IgD-negative memory B cell (primary cell): ENCODE measurements around the gene IGFBP2. TPM values are rescaled to one million over a fixed set of nuclear protein-coding genes. Genes with fewer than 3 reads are reported as not detected.

Experiments used
- H3K27ac Mint-ChIP-seq, 3 donors: one replicate each; pipeline ENCODE4 v1.8.0; 2020 to 2022; ENCODE audit warnings: mild to moderate bottlenecking in 3 of 3, mixed read lengths in 3 of 3, moderate library complexity in 1 of 3
- H3K27me3 Mint-ChIP-seq: one replicate; pipeline ENCODE4 v1.8.0; 2021; ENCODE audit warnings: mixed read lengths
- H3K36me3 Mint-ChIP-seq: one replicate; pipeline ENCODE4 v1.8.0; 2020; ENCODE audit warnings: mild to moderate bottlenecking, mixed read lengths
- H3K4me1 Mint-ChIP-seq, 3 donors: one replicate each; pipeline ENCODE4 v1.8.0; 2020 to 2022; ENCODE audit warnings: mixed read lengths in 3 of 3, mild to moderate bottlenecking in 1 of 3
- H3K4me3 Mint-ChIP-seq, 4 donors: one replicate each; pipeline ENCODE4 v1.8.0; 2020 to 2022; ENCODE audit warnings: mild to moderate bottlenecking in 4 of 4, mixed read lengths in 4 of 4, moderate library complexity in 3 of 4
- H3K9me3 Mint-ChIP-seq, 3 donors: one replicate each; pipeline ENCODE4 v1.8.0; 2020 to 2021; ENCODE audit warnings: mixed read lengths in 3 of 3, mild to moderate bottlenecking in 1 of 3
- polyA plus RNA-seq: library from polyadenylated mRNA; unstranded; fragments of 300-500 nt; fragmentation: Illumina TruSeq; gene quantifications from one replicate; pipeline ENCODE4 v1.2.3, GENCODE V29; 2021

Gene IGFBP2
- polyA plus RNA-seq, 1 donor from 2014 or later = not detected

GRCh38 chr2:216657980-216658379, 24.8 kb downstream of the IGFBP2 start:
- no peak overlapping the region for H3K27ac Mint-ChIP-seq
- peaks cover 8% of the 10 kb centered on the region for H3K27me3 Mint-ChIP-seq
- H3K36me3 Mint-ChIP-seq = no peaks in the 10 kb centered on the region
- H3K4me3 Mint-ChIP-seq = no peak overlapping the region
- no peaks in the 10 kb centered on the region for H3K9me3 Mint-ChIP-seq
- H3K4me1 Mint-ChIP-seq = no peaks in the 10 kb centered on the region

- Mint-ChIP-seq H3K4me3 (no peak overlapping the region), H3K4me1 (no peaks in the 10 kb centered on the region), H3K36me3 (no peaks in the 10 kb centered on the region), H3K27me3 (peaks cover 8% of the 10 kb centered on the region), H3K9me3 (no peaks in the 10 kb centered on the region), H3K27ac (no peak overlapping the region)
Measured at GRCh38 chr2:216658757-216659156, 25.5 kb downstream of the IGFBP2 start.

GRCh38 chr2:216659276-216659675, 26.1 kb downstream of the IGFBP2 start:
- Mint-ChIP-seq H3K27me3 (peaks cover 8% of the 10 kb centered on the region), H3K9me3 (no peaks in the 10 kb centered on the region), H3K4me3 (no peak overlapping the region), H3K27ac (no peak overlapping the region), H3K4me1 (no peaks in the 10 kb centered on the region), H3K36me3 (no peaks in the 10 kb centered on the region)

GRCh38 chr2:216660496-216660895, 27.3 kb downstream of the IGFBP2 start:
- Mint-ChIP-seq H3K4me1 (no peaks in the 10 kb centered on the region), H3K36me3 (no peaks in the 10 kb centered on the region), H3K4me3 (peak overlapping the region in 1 of 4 donors; percentile 26), H3K9me3 (no peaks in the 10 kb centered on the region), H3K27ac (peak overlapping the region in 1 of 3 donors; percentile 47), H3K27me3 (peaks cover 6% of the 10 kb centered on the region)

GRCh38 chr2:216661051-216661450, 27.8 kb downstream of the IGFBP2 start:
- H3K27ac Mint-ChIP-seq = no peak overlapping the region
- H3K9me3 Mint-ChIP-seq = no peaks in the 10 kb centered on the region
- peaks cover 9% of the 10 kb centered on the region for H3K27me3 Mint-ChIP-seq
- no peak overlapping the region for H3K4me3 Mint-ChIP-seq
- no peaks in the 10 kb centered on the region for H3K36me3 Mint-ChIP-seq
- no peaks in the 10 kb centered on the region for H3K4me1 Mint-ChIP-seq

- Mint-ChIP-seq H3K36me3 (no peaks in the 10 kb centered on the region), H3K27me3 (peaks cover 10% of the 10 kb centered on the region), H3K4me1 (no peaks in the 10 kb centered on the region), H3K9me3 (no peaks in the 10 kb centered on the region), H3K4me3 (no peak overlapping the region), H3K27ac (no peak overlapping the region)
Measured at GRCh38 chr2:216661639-216662375, 28.6 kb downstream of the IGFBP2 start.

GRCh38 chr2:216663106-216663505, 29.9 kb downstream of the IGFBP2 start:
- H3K36me3 Mint-ChIP-seq = no peaks in the 10 kb centered on the region
- H3K9me3 Mint-ChIP-seq = no peaks in the 10 kb centered on the region
- peaks cover 10% of the 10 kb centered on the region for H3K27me3 Mint-ChIP-seq
- no peak overlapping the region for H3K27ac Mint-ChIP-seq
- H3K4me1 Mint-ChIP-seq = no peaks in the 10 kb centered on the region
- H3K4me3 Mint-ChIP-seq = no peak overlapping the region

GRCh38 chr2:216663846-216664245, 30.6 kb downstream of the IGFBP2 start:
- Mint-ChIP-seq H3K4me1 (no peaks in the 10 kb centered on the region), H3K36me3 (no peaks in the 10 kb centered on the region), H3K27ac (no peak overlapping the region), H3K4me3 (no peak overlapping the region), H3K9me3 (no peaks in the 10 kb centered on the region), H3K27me3 (peaks cover 12% of the 10 kb centered on the region)

GRCh38 chr2:216664593-216665034, 31.4 kb downstream of the IGFBP2 start:
- Mint-ChIP-seq H3K4me3 (no peak overlapping the region), H3K27ac (peak overlapping the region in 1 of 3 donors; percentile 10), H3K27me3 (peaks cover 12% of the 10 kb centered on the region), H3K9me3 (no peaks in the 10 kb centered on the region), H3K4me1 (no peaks in the 10 kb centered on the region), H3K36me3 (no peaks in the 10 kb centered on the region)

- no peak overlapping the region for H3K4me3 Mint-ChIP-seq
- H3K27ac Mint-ChIP-seq = no peak overlapping the region
- no peaks in the 10 kb centered on the region for H3K4me1 Mint-ChIP-seq
- H3K36me3 Mint-ChIP-seq = no peaks in the 10 kb centered on the region
- H3K9me3 Mint-ChIP-seq = no peaks in the 10 kb centered on the region
- peaks cover 18% of the 10 kb centered on the region for H3K27me3 Mint-ChIP-seq
Measured at GRCh38 chr2:216665242-216665641, 32.0 kb downstream of the IGFBP2 start.

- H3K4me3 Mint-ChIP-seq = peak overlapping the region in 1 of 4 donors; percentile 39
- H3K4me1 Mint-ChIP-seq = no peaks in the 10 kb centered on the region
- H3K27ac Mint-ChIP-seq = no peak overlapping the region
- no peaks in the 10 kb centered on the region for H3K36me3 Mint-ChIP-seq
- H3K9me3 Mint-ChIP-seq = no peaks in the 10 kb centered on the region
- H3K27me3 Mint-ChIP-seq = peaks cover 16% of the 10 kb centered on the region
Measured at GRCh38 chr2:216665717-216666116, 32.5 kb downstream of the IGFBP2 start.

GRCh38 chr2:216666461-216667233, 33.4 kb downstream of the IGFBP2 start:
- H3K27ac Mint-ChIP-seq = no peak overlapping the region
- no peaks in the 10 kb centered on the region for H3K9me3 Mint-ChIP-seq
- peaks cover 19% of the 10 kb centered on the region for H3K27me3 Mint-ChIP-seq
- no peak overlapping the region for H3K4me3 Mint-ChIP-seq
- H3K4me1 Mint-ChIP-seq = no peaks in the 10 kb centered on the region
- H3K36me3 Mint-ChIP-seq = no peaks in the 10 kb centered on the region

- no peak overlapping the region for H3K4me3 Mint-ChIP-seq
- H3K9me3 Mint-ChIP-seq = no peaks in the 10 kb centered on the region
- H3K27ac Mint-ChIP-seq = no peak overlapping the region
- H3K27me3 Mint-ChIP-seq = peaks cover 19% of the 10 kb centered on the region
- peaks cover 2% of the 10 kb centered on the region for H3K36me3 Mint-ChIP-seq
- H3K4me1 Mint-ChIP-seq = no peaks in the 10 kb centered on the region
Measured at GRCh38 chr2:216670266-216671080, 37.3 kb downstream of the IGFBP2 start.

GRCh38 chr2:216671081-216671411, 37.8 kb downstream of the IGFBP2 start:
- Mint-ChIP-seq H3K27ac (no peak overlapping the region), H3K4me3 (no peak overlapping the region), H3K27me3 (peaks cover 15% of the 10 kb centered on the region), H3K36me3 (peaks cover 2% of the 10 kb centered on the region), H3K9me3 (no peaks in the 10 kb centered on the region), H3K4me1 (no peaks in the 10 kb centered on the region)

- Mint-ChIP-seq H3K27me3 (peaks cover 18% of the 10 kb centered on the region), H3K36me3 (peaks cover 2% of the 10 kb centered on the region), H3K27ac (no peak overlapping the region), H3K4me3 (no peak overlapping the region), H3K4me1 (no peaks in the 10 kb centered on the region), H3K9me3 (no peaks in the 10 kb centered on the region)
Measured at GRCh38 chr2:216671791-216672343, 38.6 kb downstream of the IGFBP2 start.
